Skin epidermis (tissue), 12 donors: Measurements from ENCODE around the gene BMAL1.

Source experiments
- H3K27ac ChIP-seq, 21 experiments: fragments of 200-600 bp; sonication (generic) in 11 of 21; one replicate each; pipeline ENCODE4 v1.5.0; 2020; ENCODE audit warnings: mild to moderate bottlenecking in 3 of 21, inconsistent platforms in 2 of 21, moderate library complexity in 2 of 21
- H3K4me3 ChIP-seq, 7 experiments: fragments of 200-600 bp; sonication (generic) in 2 of 7; one replicate each; pipeline ENCODE4 v1.5.0; 2020; ENCODE audit warnings: inconsistent platforms in 2 of 7, mild to moderate bottlenecking in 2 of 7, moderate library complexity in 1 of 7

Gene BMAL1

GRCh38 chr11:13310443-13310842 is 32.9 kb downstream of the BMAL1 start:
- peak overlapping the region in 1 of 21 experiments; percentile 43 for H3K27ac ChIP-seq
- H3K4me3 ChIP-seq: no peak overlapping the region

DNA sequence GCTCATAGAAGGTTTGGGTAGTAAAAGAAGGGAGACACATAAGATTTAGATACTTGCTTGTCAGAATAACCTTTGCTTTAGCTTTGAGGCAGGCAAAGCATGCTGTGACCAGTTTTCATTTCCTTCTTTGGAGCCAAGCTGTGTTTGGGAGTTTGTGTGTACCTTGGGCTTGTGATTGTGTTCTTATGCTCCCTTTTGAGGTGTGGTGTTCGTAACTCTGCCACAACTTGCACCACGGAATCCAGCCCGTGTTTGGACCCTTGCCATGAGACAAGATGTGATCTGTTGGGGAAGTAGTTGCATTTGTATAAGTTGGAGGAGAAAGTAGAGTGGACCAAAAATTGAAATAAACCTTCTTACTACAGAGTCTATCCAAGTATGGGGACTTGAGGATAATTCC is 34.0 kb downstream of the BMAL1 start:
- no peak overlapping the region for H3K4me3 ChIP-seq

DNA sequence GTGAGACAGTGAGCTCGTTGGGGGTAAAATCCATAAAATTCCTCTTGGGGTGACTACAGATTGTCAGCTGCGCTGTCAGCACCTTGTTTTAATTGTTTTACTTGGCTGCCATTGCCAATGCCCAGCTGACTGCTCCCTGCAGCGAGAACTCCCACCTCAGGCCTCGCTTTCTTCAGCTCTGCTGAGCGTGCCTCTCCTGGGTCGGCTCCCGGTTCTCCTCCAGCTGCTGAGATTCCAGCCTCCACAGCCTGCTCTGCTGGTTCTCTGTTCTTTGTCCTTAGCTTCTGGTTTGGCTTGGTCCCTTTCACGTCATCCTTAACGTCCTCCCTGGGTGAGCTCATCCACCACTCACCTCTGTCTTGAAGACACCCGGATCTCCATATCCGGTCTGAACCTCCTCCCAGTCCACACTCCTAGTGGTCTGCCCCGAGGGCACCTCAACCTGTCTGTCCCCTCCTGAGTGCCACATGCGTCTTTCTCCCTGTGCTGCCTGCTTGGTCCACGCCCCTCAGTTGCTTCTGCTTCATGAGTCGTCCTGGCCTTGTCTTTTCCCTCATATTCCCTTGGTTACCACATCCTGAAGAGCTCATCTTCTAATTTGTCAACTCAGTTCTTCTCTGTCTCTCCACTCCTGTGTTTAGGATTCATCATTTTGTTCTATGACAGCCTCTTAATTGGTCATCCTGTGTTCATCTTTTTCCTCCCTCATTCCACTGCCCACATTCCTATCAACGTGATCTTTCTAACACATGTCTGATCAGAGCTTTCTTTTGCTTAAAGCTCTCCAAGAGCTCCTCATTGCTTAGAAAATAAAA is 35.6 kb downstream of the BMAL1 start:
- Histone ChIP-seq H3K4me3 (no peak overlapping the region), H3K27ac (no peak overlapping the region)

More for the DNA sequence above, 34.0 kb downstream of the BMAL1 start:
- H3K27ac ChIP-seq: peak overlapping the region in 1 of 21 experiments; percentile 12

GRCh38 chr11:13314676-13315394 is 37.2 kb downstream of the BMAL1 start:
- peak overlapping the region in 2 of 21 experiments; percentile 18 to 39 for H3K27ac ChIP-seq

GRCh38 chr11:13315517-13316432 is 38.2 kb downstream of the BMAL1 start:
- H3K27ac ChIP-seq: peak overlapping the region in 10 of 21 experiments; percentile 8 to 69 (median 24)
- H3K4me3 ChIP-seq: no peak overlapping the region

More at GRCh38 chr11:13314676-13315394, 37.2 kb downstream of the BMAL1 start:
- no peak overlapping the region for H3K4me3 ChIP-seq

GRCh38 chr11:13316528-13316961 is 39.0 kb downstream of the BMAL1 start:
- Histone ChIP-seq H3K27ac (peak overlapping the region in 9 of 21 experiments; percentile 8 to 69 (median 25)), H3K4me3 (no peak overlapping the region)

DNA sequence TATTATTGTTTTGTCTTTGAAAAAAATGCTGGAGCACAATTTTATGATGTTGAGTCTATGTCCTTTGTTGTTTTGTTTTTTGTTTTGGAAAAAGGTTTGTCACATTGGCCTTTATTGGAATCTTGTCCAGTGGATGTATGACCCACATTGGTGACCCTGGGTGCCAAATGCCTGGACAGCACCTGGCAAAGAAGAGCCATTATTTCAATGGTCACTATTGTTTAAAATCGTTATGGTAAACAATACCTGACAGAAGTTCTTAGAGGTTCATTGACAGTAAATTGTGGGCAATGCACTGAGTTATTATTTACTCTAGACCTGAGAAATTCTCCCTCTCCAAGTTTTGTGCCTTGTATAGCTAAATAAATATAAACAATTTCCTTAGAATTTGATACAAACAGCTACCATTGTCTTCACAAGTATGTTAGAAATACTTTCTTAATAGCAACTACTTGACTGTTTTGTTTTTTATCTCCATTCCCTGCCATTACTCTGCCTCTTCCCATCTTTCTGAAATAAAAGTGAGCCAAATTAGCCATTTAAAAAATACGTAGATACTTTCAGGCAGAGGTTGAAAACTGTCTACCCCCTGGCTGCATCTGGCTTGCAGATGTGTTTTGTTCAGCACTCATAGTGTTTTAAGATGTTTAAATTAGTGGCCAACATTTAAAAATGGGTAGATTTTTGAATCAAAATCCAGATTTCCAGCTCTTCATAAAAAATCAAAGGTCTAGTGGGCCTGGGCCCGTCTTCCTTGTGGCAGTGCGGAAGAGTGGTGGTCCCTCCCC is 39.9 kb downstream of the BMAL1 start:
- Histone ChIP-seq H3K27ac (peak overlapping the region in 4 of 21 experiments; percentile 12 to 46 (median 30)), H3K4me3 (no peak overlapping the region)

- peak overlapping the region in 1 of 21 experiments; percentile 44 for H3K27ac ChIP-seq
- no peak overlapping the region for H3K4me3 ChIP-seq
Measured at GRCh38 chr11:13318498-13319295, 41.1 kb downstream of the BMAL1 start.

DNA sequence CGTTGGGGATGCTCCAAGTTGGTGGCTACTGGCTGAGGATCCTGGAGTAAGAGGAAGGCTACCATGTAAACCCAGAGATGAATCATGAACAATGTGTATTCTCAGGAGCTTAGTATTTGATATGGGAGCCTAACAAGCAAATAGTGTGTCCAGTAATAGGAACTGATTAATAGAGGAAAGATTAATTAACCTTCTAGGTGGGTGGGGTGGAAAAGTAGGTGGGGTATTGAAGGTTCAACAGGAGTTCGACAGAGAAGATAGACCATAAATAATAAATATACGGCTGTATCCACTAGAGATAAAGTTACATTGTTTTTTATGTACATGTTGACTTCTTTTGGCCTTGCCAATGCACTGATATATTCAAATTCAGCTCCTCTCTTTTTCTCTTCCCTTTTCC is 43.1 kb downstream of the BMAL1 start:
- no peak overlapping the region for H3K27ac ChIP-seq
- H3K4me3 ChIP-seq: no peak overlapping the region

GRCh38 chr11:13321431-13321830 is 43.8 kb downstream of the BMAL1 start:
- no peak overlapping the region for H3K27ac ChIP-seq
- H3K4me3 ChIP-seq: no peak overlapping the region

DNA sequence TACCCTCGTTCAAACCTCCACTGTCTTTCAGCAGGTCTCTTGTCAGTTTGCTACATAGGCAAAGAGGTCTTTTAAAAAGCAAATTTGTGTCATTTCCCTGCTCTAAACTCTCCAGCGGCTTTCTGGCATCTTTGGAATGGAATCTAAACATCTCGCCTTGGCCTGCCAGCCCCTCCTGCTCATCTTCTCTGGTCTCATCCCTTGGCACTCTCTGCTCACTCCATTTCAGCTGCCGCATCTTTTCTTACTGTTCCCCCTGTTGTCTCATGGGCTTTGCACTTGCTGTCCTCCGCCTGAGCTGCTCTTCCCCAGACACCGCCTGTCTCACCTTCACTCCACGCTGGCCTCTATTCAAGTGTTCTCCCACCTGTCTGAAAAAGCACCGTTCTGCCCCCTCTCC is 46.6 kb downstream of the BMAL1 start:
- Histone ChIP-seq H3K4me3 (no peak overlapping the region), H3K27ac (no peak overlapping the region)

DNA sequence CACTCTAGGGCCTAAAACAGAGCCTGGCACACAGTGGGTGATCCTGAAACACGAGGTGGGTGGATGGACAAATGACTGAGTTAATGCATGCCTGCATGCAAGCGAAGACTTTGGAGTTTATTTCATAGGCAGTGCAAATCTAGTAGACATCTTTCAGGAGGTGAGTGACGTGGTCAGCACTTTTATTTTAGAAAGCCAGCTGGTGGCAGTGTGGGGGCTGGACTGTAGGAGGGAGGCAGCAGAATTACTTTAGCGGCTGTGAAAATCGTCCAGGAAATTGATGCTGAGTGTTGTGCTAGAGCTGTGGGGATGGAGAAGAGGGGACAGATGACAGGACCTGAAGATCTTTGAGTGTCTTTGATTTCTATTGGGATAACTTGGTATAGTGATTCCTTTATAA is 47.1 kb downstream of the BMAL1 start:
- H3K4me3 ChIP-seq: no peak overlapping the region
- H3K27ac ChIP-seq: no peak overlapping the region

DNA sequence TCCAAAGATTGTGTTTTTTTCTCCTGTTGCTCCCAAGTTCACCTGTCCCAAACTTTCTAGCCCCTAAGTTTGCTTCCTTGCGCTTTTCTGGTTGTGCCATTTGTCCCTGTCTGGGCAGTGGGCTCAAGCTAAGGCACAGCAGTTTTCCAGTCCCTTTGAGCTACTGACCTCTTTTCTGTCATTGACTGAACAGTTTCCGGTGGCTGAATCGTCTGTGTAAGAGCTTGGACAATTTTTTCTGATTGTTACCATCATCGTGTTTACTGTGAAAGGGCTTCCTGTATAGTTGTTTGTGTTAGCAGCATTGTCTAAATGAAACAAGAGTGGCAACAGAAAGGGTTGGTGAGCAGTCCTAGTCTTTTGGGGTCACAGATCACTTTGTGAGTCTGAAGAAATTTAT is 49.8 kb downstream of the BMAL1 start:
- H3K4me3 ChIP-seq: no peak overlapping the region

GRCh38 chr11:13328286-13328685 is 50.7 kb downstream of the BMAL1 start:
- H3K27ac ChIP-seq: no peak overlapping the region
- no peak overlapping the region for H3K4me3 ChIP-seq

More for the DNA sequence above, 49.8 kb downstream of the BMAL1 start:
- no peak overlapping the region for H3K27ac ChIP-seq

GRCh38 chr11:13329670-13330356 is 52.2 kb downstream of the BMAL1 start:
- Histone ChIP-seq H3K27ac (no peak overlapping the region), H3K4me3 (no peak overlapping the region)

DNA sequence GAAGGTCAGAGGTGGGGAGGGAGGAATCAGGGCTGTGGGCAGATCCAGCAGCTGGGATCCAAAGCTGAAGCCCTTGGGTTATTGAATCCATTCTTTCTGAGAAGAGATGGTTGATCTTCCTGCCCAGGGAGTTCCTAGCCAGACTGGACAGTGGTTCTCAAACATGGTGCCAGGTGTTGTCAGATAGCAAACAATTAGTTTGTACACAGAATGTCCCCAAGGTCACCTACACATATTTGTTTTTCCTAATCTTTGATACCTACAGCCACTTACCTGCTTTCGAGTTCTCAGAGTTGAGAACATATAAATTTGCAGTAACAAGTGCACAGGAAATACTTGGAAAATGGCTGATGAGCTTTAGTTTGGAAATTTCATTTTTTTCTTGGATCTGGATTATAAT is 54.5 kb downstream of the BMAL1 start:
- H3K27ac ChIP-seq: no peak overlapping the region
- no peak overlapping the region for H3K4me3 ChIP-seq

- H3K4me3 ChIP-seq: no peak overlapping the region
- H3K27ac ChIP-seq: no peak overlapping the region
Measured at GRCh38 chr11:13333456-13333957, 55.9 kb downstream of the BMAL1 start.
